Measurements from ENCODE around the gene FRY.

DNA sequence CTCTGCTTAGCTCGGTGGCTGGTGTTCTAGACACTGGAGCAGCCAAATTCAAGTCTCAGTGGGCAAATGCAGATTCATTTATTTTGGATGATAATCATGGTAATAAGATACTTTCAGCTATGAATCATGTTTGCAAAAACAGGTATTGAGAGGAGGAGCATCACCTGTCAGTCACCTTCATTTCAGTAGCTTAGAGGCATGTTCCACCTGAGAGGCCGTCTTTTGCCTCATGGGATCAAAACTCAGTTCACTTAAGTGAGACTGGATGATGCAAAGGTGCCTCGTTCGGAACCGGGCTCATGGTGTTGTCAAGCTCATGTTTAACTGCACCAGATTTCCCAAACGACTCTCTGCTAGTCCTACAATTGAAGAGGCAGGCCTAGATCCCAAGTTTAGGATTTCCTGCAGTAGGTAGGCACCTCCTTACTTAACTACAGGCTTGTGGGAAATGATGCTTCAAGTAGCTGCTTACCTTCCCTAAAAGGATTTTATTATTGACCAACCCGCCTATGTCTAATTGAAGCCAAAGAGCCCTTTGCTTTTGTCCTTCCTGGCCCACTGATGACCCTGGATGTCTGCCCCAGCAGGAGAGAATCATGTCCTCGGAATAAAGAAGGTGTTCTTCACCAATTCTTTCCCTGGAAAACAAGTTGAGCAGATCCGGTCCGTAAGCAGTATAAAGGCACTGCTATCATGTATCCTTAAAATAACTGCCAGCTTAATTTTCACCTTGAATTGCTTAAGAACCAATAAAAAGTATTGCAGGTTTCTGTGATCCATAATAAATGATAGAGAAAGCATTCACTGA, 223.5 kb downstream of the FRY start:
- TF ChIP-seq, protein P1, sequence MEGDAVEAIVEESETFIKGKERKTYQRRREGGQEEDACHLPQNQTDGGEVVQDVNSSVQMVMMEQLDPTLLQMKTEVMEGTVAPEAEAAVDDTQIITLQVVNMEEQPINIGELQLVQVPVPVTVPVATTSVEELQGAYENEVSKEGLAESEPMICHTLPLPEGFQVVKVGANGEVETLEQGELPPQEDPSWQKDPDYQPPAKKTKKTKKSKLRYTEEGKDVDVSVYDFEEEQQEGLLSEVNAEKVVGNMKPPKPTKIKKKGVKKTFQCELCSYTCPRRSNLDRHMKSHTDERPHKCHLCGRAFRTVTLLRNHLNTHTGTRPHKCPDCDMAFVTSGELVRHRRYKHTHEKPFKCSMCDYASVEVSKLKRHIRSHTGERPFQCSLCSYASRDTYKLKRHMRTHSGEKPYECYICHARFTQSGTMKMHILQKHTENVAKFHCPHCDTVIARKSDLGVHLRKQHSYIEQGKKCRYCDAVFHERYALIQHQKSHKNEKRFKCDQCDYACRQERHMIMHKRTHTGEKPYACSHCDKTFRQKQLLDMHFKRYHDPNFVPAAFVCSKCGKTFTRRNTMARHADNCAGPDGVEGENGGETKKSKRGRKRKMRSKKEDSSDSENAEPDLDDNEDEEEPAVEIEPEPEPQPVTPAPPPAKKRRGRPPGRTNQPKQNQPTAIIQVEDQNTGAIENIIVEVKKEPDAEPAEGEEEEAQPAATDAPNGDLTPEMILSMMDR (conservative IDR thresholded peaks at IDR 0.05) = no peak
- TF ChIP-seq ZFX (IDR thresholded peaks at IDR 0.05) = 0 out of 2 replicates have a peak, but pooled peaks have one; percentile 32

All from C4-2B (cell line).